HG03280 (cell line): ENCODE results near the gene SEMA6B.

Experiments used
- ATAC-seq: cut with Tn5 transposase; IDR thresholded peaks from one replicate; pipeline ENCODE4 v1.9.1; 2021; ENCODE audit warnings: mild to moderate bottlenecking, moderate library complexity; ENCODE audit not compliant: unreplicated experiment

SEMA6B gene

DNA sequence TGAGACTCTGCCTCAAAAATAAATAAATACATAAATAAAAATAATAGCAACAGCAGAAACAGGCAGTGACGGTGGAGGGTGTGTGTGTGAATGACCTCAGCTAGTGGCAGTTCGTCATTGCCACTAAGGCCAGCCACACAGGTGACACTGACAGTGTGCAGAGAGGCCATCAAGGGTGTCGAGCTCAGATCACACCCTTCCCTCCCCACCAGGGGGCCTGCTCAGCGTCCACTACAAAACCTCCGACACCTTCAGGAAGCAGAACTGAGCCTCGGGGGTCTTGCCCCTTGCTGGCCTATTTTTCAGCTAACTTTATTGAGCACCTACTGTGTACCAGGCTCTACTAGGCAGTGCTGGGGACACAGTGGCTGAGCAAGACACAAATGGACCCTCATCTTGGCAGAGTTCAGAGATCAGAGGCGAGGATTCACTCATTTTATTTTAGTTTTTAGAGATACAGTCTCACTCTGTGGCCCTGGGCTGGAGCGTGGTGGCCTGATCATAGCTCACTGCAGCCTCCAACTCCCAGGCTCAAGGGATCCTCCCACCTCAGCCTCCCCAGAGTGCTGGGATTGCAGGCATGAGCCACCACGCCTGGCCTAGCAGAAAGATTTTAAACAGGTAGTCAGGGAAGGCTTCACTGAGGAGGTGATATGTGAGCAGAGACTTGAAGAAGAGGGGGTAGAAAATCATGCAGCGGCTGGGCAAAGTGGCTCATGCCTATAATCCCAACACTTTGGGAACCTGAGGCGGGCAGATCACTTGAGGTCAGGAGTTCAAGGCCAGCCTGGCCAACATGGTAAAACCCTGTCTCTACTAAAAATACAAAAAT lies 30.3 kb upstream of the SEMA6B start:
- no peak for ATAC-seq

GRCh38 chr19:4588291-4588761 lies 28.8 kb upstream of the SEMA6B start:
- no peak for ATAC-seq

GRCh38 chr19:4587527-4587926 lies 28.0 kb upstream of the SEMA6B start:
- no peak for ATAC-seq

DNA sequence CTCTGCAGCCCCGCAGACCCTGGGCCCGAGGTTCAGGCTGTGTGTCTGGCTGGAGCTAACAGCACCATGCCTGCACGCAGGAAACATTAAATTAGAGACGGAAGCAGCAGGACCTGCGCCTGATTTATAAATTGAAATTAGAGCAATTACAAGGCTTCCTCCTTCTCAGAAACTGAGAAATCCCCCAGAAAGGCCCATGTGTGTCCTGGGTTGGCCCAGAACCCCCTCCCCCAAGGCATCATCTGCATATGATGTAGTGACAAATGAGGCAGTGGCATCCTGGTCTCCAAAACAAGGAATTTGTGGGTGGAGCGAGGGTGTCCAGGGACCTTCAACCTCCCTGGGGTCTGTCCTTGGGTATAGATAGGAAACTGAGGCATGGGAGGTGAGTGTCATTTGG lies 27.2 kb upstream of the SEMA6B start:
- ATAC-seq = no peak

DNA sequence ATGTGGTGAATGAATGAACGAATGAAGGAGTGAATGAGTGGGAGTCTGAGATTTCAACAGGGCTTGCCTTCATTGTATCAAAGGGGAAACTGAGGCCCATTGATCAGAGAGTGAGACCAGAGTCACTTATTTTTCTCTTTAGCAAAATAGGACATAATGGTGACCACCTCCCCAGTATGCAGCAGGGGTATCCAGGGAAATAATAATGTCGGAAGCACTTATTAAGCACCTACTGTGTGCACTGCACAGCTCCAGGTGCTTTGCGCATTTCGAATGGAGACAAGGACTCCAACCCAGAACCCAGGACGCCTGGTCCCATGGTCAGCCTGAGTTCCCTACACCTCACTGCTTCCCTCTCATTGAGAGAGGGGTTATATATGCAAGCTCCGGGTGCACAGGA lies 26.8 kb upstream of the SEMA6B start:
- no peak for ATAC-seq

GRCh38 chr19:4585556-4585955 lies 26.1 kb upstream of the SEMA6B start:
- no peak for ATAC-seq

DNA sequence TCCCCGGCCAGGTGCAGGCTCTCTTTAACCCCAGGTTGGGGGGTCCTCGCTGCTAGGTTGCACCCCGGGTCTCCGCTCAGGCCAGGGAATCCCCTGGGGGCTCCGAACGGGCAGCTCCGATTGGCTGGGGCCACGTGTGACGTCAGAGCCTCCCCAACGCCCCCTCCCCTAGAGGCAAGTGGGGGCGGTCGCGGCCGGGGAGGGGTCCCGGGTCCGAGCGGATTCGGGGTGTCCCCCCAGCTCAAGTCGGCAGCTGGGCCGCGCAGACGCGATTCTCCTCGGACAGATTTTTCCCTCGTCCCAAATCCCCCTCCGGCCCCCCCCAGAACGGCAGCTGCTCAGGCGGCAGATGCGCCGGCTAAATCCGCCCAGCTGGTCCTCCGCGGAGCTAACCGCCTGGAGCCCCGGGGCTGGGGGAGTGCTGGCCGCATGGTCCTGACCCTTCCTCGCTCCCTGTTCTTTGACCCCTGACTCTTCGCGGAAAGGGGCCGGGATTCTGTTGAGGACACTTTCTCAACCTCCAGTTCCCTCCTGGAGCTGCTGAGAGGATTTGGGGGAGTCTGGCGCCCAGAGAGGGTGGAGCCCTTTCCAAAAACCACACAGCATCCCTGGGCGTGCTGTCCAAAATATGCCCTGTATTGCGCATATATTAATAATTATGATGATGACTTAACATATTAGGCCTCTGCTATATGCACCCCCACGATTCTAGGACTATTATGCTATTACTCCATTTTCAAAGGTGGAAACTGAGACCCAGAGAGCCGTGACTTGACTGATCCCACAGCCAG lies 25.4 kb upstream of the SEMA6B start:
- no peak for ATAC-seq

GRCh38 chr19:4583961-4584669 lies 24.6 kb upstream of the SEMA6B start:
- no peak for ATAC-seq

GRCh38 chr19:4582980-4583842 lies 23.7 kb upstream of the SEMA6B start:
- no peak for ATAC-seq

GRCh38 chr19:4581666-4582553 lies 22.4 kb upstream of the SEMA6B start:
- ATAC-seq = no peak

DNA sequence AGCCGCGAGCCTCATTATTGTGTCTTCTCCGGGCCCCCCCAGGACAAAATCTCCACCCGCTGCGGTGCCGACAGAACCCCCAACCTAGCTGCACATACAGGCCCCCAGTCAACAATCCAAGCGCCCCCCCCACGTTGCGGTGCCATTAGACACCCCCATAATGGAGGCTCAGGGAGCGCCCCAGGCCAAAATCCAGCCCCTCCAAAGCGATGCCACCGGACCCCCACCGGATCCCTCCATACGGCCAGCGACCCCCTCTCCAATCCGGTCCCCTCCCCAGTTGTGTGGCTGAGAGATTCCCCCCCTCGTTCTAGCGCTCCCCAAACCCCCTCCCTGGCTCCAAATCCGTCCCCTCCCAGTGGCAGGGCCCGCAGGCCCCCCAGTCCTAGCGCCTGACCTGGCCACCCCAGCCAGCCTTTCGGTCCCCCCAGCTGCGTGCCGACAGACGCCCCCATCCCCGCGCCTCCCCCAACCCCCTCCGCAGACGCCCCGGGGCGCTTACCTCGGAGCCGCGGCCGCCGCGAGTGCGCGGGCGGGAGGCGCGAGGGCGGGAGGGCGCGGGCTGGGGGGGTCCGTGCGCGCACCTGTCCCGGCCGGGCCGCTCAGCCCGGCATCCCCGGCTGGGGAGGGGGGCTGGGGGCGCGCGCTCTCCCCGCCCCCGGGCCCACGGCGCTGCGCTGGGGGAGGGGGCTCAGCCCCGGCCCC lies 21.6 kb upstream of the SEMA6B start:
- ATAC-seq = no peak

- no peak for ATAC-seq
Measured at GRCh38 chr19:4580021-4580901, 20.8 kb upstream of the SEMA6B start.

GRCh38 chr19:4579389-4579788 lies 19.9 kb upstream of the SEMA6B start:
- no peak for ATAC-seq

GRCh38 chr19:4578552-4579248 lies 19.2 kb upstream of the SEMA6B start:
- ATAC-seq = no peak

DNA sequence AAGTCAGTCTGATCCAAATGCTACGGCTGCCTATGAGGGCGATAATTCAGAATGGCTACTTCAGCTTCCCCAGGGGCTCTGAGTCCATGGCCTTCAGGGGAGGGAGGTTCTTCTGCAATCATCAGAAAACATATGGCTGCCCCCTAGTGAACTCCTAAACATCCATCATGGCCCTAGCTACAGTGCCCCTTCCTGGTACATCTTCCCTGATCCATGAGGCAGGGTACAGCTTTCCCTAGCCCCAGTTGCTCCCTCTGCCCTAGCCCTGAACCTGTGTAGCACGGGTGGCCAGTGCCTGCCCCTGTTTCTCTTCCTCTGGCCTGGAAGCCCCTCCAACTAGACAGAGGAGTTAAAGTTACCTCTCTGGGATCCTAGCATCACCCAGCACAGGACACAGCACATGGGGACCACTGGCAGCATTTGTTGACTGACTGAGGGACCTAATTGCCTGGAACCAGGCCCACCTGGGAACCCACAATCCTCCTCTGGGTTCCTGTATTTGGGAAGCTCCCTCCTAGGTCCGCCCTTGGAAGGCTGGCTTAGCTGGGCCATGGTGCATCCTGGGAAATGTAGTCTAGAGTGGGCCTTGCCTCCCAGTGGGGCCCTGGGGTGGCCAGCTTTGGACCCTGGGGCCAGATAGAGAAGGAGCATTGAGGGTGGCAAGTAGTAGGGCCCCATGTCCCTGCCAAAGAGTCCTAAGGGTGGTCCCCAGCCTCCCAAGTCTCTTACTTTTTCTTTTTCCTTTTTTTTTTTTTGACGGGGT lies 17.7 kb upstream of the SEMA6B start:
- no peak for ATAC-seq
